GM12864 (cell line): ENCODE results near the gene MIAT.

Experiments used
- DNase-seq: peaks from one replicate; pipeline ENCODE4 v3.0.0-alpha.2; 2011; ENCODE audit warnings: low read depth
- H3K4me3 ChIP-seq: 2 replicates; pipeline ENCODE4 v1.5.1; 2011; ENCODE audit warnings: mild to moderate bottlenecking, low read depth, low read length, control low read depth
- TF ChIP-seq, protein P1 (sequence below): IDR thresholded peaks from 2 replicates; pipeline ENCODE4 v1.5.1; 2011; ENCODE audit warnings: low read depth, mild to moderate bottlenecking, moderate library complexity, low read length, control low read depth, inconsistent platforms; ENCODE audit errors: missing control alignments

MIAT gene

DNA sequence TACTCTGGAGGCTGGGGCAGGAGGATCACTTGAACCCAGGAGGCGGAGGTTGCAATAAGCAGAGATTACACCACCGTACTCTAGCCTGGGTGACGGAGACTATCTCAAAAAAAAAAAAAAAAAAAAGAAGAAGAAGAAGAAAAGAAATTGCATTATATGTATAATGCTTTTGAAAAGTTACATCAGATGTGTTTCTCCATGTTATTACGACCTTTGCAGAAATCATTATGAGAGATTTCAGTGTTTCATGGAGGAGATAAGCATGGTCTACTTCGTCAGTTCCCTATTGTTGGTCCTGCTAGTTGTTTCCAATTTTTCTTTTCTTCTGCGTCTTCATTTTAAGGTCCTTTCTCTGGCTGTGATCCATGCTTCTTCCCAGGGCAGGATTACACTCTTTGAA is 3.0 kb downstream of the MIAT start:
- no peak for DNase-seq
- TF ChIP-seq, protein P1, sequence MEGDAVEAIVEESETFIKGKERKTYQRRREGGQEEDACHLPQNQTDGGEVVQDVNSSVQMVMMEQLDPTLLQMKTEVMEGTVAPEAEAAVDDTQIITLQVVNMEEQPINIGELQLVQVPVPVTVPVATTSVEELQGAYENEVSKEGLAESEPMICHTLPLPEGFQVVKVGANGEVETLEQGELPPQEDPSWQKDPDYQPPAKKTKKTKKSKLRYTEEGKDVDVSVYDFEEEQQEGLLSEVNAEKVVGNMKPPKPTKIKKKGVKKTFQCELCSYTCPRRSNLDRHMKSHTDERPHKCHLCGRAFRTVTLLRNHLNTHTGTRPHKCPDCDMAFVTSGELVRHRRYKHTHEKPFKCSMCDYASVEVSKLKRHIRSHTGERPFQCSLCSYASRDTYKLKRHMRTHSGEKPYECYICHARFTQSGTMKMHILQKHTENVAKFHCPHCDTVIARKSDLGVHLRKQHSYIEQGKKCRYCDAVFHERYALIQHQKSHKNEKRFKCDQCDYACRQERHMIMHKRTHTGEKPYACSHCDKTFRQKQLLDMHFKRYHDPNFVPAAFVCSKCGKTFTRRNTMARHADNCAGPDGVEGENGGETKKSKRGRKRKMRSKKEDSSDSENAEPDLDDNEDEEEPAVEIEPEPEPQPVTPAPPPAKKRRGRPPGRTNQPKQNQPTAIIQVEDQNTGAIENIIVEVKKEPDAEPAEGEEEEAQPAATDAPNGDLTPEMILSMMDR: no peak
- H3K4me3 ChIP-seq: no peak overlapping the region

DNA sequence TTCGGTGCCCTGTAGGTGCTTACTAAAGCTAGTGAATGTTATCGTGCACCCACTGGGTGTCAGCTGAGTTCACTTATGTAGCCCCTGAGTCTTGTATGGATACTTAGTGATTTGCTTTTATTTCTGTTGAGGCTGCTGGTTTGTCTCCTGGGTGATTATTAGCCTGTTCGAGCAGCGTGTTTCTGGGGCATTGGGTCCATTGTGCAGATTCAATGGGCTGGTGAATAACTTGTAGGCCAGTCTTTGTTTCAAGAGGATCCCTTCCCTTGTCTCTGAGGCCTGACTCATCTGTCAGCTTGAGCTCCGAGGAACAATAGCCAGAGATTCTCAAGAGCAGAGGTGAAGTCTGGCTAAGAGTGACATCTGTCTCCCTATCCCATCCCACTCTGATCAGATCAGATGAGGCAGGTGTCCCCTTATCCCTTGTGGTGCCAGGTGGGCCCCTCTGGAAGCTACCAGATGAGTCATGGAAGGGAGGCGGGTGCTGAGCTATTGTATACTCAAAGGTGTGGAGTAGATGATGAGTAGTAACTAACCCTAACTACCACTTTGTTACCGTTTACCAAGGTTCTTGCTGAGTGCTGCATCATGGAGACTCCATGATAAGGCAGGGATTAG is 3.7 kb downstream of the MIAT start:
- no peak for DNase-seq
- no peak overlapping the region for H3K4me3 ChIP-seq
- TF ChIP-seq, protein P1: no peak

DNA sequence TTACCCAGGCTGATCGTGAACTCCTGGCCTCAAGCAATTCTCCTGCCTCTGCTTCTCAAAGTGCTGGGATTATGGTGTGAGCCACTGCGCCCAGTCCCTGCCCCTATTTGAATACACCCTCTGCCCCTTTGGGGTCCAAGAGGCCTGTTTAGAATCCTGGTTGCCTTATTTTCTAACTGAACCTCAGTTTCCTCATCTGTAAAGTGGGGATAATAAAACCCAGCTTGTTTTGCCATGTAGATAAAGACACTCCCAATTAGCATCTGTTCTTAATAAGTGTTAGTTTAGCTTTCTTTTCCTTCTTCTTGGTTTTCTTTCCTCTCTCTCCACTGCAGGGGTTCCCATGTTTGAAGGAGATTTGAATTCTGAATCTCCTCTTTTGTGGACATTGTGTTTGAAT is 4.8 kb downstream of the MIAT start:
- TF ChIP-seq, protein P1: no peak
- no peak overlapping the region for H3K4me3 ChIP-seq
- DNase-seq: no peak

DNA sequence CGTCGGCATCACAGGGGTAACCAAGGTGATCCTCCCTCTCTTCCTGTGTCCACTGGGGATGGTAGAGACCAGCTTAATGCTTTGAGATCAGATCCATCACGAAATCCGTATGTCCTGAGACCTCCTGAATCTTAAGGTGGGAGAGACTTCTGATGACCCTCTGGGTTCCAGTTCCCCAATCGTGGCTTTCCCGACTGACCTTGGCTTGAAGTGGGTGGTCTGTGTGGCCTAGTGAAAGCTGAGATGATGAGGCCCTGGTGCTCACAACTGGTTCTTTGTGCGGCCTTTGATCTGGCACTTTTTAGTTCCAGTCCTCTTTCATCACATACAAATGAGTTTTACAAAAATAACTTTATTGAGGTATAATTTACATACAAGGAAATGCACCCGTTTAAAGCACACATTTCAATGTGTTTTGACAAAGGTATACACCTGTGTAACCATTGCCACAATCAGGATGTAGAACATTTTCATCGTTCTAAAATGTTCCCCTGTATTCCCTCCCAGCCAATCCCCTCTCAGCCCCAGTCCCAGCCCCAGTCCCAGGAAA is 6.1 kb downstream of the MIAT start:
- no peak overlapping the region for H3K4me3 ChIP-seq
- TF ChIP-seq, protein P1: no peak
- DNase-seq: no peak

DNA sequence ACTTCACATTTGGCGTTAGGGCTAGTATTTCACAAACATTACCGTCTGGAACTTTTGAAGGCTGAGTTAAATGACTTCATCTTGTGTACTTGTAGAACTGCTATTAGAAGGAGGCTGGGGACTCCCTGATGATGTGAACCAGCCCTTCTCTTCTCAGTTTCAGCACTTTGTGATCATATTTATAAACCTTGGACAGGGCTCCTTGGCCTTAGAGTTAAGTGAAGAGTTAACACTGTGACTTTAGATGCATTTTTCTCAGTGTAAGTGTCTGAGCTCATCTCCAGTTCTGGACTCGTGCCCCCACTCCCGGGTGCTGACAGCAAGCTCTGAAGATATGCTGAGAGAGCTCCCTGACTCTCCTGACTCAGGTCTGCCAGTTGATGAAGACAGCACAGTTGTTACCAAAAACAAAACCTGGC is 8.4 kb downstream of the MIAT start:
- TF ChIP-seq, protein P1: no peak
- DNase-seq: no peak
- no peak overlapping the region for H3K4me3 ChIP-seq

DNA sequence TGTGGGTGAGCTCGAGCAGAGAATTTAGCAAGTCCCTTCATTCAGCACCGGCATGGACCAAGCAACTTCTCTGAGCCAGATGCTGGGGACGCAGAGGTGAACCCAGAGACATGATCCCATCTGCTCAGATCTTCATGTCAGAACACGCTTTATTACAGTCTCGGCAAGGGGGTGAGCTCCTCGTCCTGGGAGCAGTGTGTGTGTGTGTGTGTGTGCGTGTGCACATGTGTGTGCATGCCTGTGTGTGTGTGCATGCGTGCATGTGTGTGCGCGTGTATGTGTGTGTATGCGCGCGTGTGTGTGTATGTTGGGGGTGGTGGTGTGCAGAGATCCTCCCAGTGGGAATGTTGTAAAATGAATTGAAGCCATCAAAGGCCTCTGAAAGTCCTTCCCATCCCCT is 9.8 kb downstream of the MIAT start:
- TF ChIP-seq, protein P1: no peak
- H3K4me3 ChIP-seq: no peak overlapping the region
- DNase-seq: no peak

DNA sequence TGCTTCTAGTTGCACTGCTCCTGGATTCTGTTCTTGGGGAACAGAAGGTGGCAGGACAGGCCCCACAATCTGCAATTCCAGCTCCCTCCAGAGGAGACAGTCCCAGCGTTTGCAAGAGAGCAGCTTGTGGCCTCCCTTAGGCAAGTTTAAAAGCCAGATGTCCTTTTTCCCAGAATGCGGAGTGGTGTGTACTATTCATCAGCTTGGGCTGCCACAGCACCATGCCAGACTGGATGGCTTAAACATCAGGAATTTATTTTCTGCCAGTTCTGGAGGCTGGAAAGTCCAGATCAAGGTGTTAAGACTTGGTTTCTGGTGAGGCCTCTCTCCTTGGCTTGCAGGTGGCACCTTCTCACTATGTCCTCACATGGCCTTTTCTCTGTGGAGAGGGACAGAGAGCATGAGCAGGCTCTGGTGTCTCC is 11.7 kb downstream of the MIAT start:
- TF ChIP-seq, protein P1: peak; percentile 63
- no peak overlapping the region for H3K4me3 ChIP-seq
- no peak for DNase-seq
